ENCODE results near the gene CTIF.
A peak's percentile ranks its signal among the peaks of the same experiment; 100 is the strongest.

Gene CTIF

GRCh38 chr18:48605408-48605845, 66.6 kb downstream of the CTIF start:
- TF ChIP-seq, protein P1, sequence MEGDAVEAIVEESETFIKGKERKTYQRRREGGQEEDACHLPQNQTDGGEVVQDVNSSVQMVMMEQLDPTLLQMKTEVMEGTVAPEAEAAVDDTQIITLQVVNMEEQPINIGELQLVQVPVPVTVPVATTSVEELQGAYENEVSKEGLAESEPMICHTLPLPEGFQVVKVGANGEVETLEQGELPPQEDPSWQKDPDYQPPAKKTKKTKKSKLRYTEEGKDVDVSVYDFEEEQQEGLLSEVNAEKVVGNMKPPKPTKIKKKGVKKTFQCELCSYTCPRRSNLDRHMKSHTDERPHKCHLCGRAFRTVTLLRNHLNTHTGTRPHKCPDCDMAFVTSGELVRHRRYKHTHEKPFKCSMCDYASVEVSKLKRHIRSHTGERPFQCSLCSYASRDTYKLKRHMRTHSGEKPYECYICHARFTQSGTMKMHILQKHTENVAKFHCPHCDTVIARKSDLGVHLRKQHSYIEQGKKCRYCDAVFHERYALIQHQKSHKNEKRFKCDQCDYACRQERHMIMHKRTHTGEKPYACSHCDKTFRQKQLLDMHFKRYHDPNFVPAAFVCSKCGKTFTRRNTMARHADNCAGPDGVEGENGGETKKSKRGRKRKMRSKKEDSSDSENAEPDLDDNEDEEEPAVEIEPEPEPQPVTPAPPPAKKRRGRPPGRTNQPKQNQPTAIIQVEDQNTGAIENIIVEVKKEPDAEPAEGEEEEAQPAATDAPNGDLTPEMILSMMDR (IDR thresholded peaks at IDR 0.05; ENCODE audit: low read depth, low read length, missing control alignments) = peak; percentile 34
- no peak for DNase-seq (ENCODE audit: extremely low read depth, low read depth)
- no peak overlapping the region for H3K4me3 ChIP-seq (replicated peaks; ENCODE audit: low read depth, low read length)

- TF ChIP-seq, protein P1 (IDR thresholded peaks at IDR 0.05; ENCODE audit: low read depth, low read length, missing control alignments) = no peak
- H3K4me3 ChIP-seq (replicated peaks; ENCODE audit: low read depth, low read length) = no peak overlapping the region
- peak; percentile 59 for DNase-seq (ENCODE audit: extremely low read depth, low read depth)
Observed at GRCh38 chr18:48607056-48607984, 68.5 kb downstream of the CTIF start.

GRCh38 chr18:48608581-48608980, 69.8 kb downstream of the CTIF start:
- TF ChIP-seq, protein P1 (IDR thresholded peaks at IDR 0.05; ENCODE audit: low read depth, low read length, missing control alignments) = no peak
- H3K4me3 ChIP-seq (replicated peaks; ENCODE audit: low read depth, low read length) = no peak overlapping the region
- no peak for DNase-seq (ENCODE audit: extremely low read depth, low read depth)

- DNase-seq (ENCODE audit: extremely low read depth, low read depth) = no peak
- TF ChIP-seq, protein P1 (IDR thresholded peaks at IDR 0.05; ENCODE audit: low read depth, low read length, missing control alignments) = no peak
- no peak overlapping the region for H3K4me3 ChIP-seq (replicated peaks; ENCODE audit: low read depth, low read length)
Observed at GRCh38 chr18:48609114-48609513, 70.3 kb downstream of the CTIF start.

DNA sequence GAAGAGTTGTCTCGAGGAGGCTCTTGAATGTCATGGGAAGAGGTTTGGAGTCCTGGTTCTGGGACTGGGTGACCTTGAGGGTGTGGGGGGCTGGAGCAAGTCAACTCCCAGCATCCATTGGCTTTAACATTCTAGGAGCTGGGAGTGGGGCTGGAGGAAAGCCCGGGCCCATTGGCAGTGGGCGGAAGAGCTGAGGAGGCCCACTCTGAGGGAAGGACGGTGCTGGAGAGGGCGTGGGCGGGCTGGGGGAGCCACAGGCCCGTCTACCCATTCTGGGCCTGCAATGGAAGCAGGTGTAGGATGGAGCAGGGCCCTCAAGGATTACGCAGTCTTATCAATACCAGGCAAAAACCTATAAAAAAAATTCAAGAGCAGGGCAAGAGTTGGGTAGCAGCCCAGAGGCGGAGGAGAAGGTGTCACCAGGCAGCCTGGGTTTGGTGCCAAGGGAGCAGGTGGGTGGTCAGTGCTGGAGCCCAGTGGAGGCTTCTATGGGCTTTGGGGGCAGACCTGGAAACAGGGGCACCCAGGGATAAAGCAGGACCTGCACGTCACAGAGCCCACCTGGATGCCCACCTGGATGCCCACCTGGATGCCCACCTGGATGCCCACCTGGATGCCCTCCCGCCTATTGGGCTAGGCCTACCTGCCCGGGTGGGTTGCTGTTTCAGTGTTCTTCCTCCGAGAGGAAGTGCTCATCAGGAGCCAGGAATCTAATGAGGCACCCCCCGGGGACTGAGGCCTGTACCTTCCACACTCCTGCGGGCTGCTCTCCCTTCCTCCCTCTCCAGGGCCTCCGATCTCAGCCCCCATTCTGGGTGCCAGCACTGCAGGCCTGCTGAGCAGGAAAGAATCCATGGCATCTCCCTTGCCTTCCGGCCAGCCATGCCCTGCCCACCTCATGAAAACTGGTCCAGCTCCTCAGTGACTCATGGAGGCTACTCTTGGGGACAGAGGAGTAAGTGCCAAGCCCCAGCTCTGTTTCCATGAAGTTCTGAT, 71.3 kb downstream of the CTIF start:
- no peak overlapping the region for H3K4me3 ChIP-seq (replicated peaks; ENCODE audit: low read depth, low read length)
- no peak for DNase-seq (ENCODE audit: extremely low read depth, low read depth)
- TF ChIP-seq, protein P1 (IDR thresholded peaks at IDR 0.05; ENCODE audit: low read depth, low read length, missing control alignments) = no peak

- no peak for DNase-seq (ENCODE audit: extremely low read depth, low read depth)
- TF ChIP-seq, protein P1 (IDR thresholded peaks at IDR 0.05; ENCODE audit: low read depth, low read length, missing control alignments) = no peak
- no peak overlapping the region for H3K4me3 ChIP-seq (replicated peaks; ENCODE audit: low read depth, low read length)
Observed at GRCh38 chr18:48611203-48611602, 72.4 kb downstream of the CTIF start.

Data from HFF-Myc (cell line).